DND-41 (cell line): ENCODE data around the gene RFFL.

Source experiments
- ATAC-seq: fragments of 200-7000 bp; cut with Tn5 transposase; 3 replicates; pipeline ENCODE4 v1.9.1; 2021; ENCODE audit warnings: low read depth; ENCODE audit not compliant: insufficient read depth
- DNase-seq: peaks from one replicate; pipeline ENCODE4 v3.0.0-alpha.2; 2020
- H2AFZ ChIP-seq: 2 replicates; pipeline ENCODE4 v1.6.0; 2012; ENCODE audit warnings: low read depth, low read length
- H3K27ac ChIP-seq: 2 replicates; pipeline ENCODE4 v1.5.1; 2012; ENCODE audit warnings: low read length, inconsistent platforms
- H3K27me3 ChIP-seq: fragments of 200-600 bp; sonication (generic); 2 replicates; pipeline ENCODE4 v1.6.0; 2012; ENCODE audit warnings: low read length, mild to moderate bottlenecking, inconsistent platforms; ENCODE audit not compliant: insufficient read depth, poor library complexity
- H3K36me3 ChIP-seq: 2 replicates; pipeline ENCODE4 v1.5.1; 2012; ENCODE audit warnings: low read length, inconsistent platforms; ENCODE audit not compliant: insufficient read depth
- H3K4me1 ChIP-seq: 2 replicates; pipeline ENCODE4 v1.5.1; 2012; ENCODE audit warnings: mild to moderate bottlenecking, low read length; ENCODE audit not compliant: insufficient read depth
- H3K4me2 ChIP-seq: 2 replicates; pipeline ENCODE4 v1.6.0; 2012; ENCODE audit warnings: mild to moderate bottlenecking, moderate library complexity, low read length, inconsistent platforms; ENCODE audit not compliant: insufficient read depth
- H3K4me3 ChIP-seq, 2 experiments: fragments of 200-600 bp in 1 of 2; shearing (Covaris generic) in 1 of 2; 2 replicates each; pipeline ENCODE4 v1.5.1; 2012 to 2016; ENCODE audit warnings: inconsistent platforms in 2 of 2, low read length in 2 of 2, mild to moderate bottlenecking in 2 of 2, low read depth in 1 of 2, moderate library complexity in 1 of 2
- H3K79me2 ChIP-seq: 2 replicates; pipeline ENCODE4 v1.6.0; 2012; ENCODE audit warnings: low read length, inconsistent platforms; ENCODE audit not compliant: insufficient read depth
- H3K9ac ChIP-seq: 2 replicates; pipeline ENCODE4 v1.6.0; 2012; ENCODE audit warnings: low read depth, mild to moderate bottlenecking, inconsistent platforms, low read length, moderate library complexity
- H3K9me3 ChIP-seq: 2 replicates; pipeline ENCODE4 v1.5.1; 2012; ENCODE audit warnings: low read length, moderate library complexity, mild to moderate bottlenecking, inconsistent platforms; ENCODE audit not compliant: insufficient read depth, severe bottlenecking
- H4K20me1 ChIP-seq: 2 replicates; pipeline ENCODE4 v1.6.0; 2012; ENCODE audit warnings: low read length; ENCODE audit not compliant: insufficient read depth
- CTCF ChIP-seq: IDR thresholded peaks from 2 replicates; pipeline ENCODE4 v1.5.1; 2012; ENCODE audit warnings: borderline replicate concordance, low read length, moderate library complexity, mild to moderate bottlenecking; ENCODE audit not compliant: poor library complexity, severe bottlenecking; ENCODE audit errors: extremely low read depth
- EZH2 ChIP-seq: IDR thresholded peaks from 3 replicates; pipeline ENCODE4 v1.6.1; 2012; ENCODE audit warnings: borderline replicate concordance, low read depth, mild to moderate bottlenecking, moderate library complexity, low read length, inconsistent platforms; ENCODE audit not compliant: severe bottlenecking

RFFL gene

GRCh38 chr17:35068249-35068648 is 4.7 kb upstream of the RFFL start:
- TF ChIP-seq CTCF (no peak), EZH2 (no peak)
- H3K9ac ChIP-seq, result no peak overlapping the region
- no peaks in the 10 kb centered on the region for H4K20me1 ChIP-seq
- no peaks in the 10 kb centered on the region for H3K9me3 ChIP-seq
- H3K36me3 ChIP-seq, result no peaks in the 10 kb centered on the region; the same call in 1 of the 2 replicates
- no peak for ATAC-seq
- no peak overlapping the region for H3K27ac ChIP-seq
- DNase-seq, result no peak
- peaks cover 14% of the 10 kb centered on the region for H3K4me1 ChIP-seq
- no peak overlapping the region for H3K4me2 ChIP-seq
- H2AFZ ChIP-seq, result no peak overlapping the region
- H3K27me3 ChIP-seq, result no peaks in the 10 kb centered on the region
- no peak overlapping the region for H3K4me3 ChIP-seq
- H3K79me2 ChIP-seq, result 0 out of 2 replicates have a peak, but pooled peaks cover 3% of the 10 kb centered on the region

- H3K4me2 ChIP-seq, result no peak overlapping the region
- H3K9ac ChIP-seq, result no peak overlapping the region
- H3K9me3 ChIP-seq, result no peaks in the 10 kb centered on the region
- TF ChIP-seq EZH2 (no peak), CTCF (no peak)
- H3K4me1 ChIP-seq, result peaks cover 28% of the 10 kb centered on the region
- H3K4me3 ChIP-seq, result no peak overlapping the region
- no peaks in the 10 kb centered on the region for H3K27me3 ChIP-seq
- DNase-seq (no peak), ATAC-seq (no peak)
- H4K20me1 ChIP-seq, result no peaks in the 10 kb centered on the region
- H2AFZ ChIP-seq, result no peak overlapping the region
- H3K79me2 ChIP-seq, result peaks cover 13% of the 10 kb centered on the region
- no peak overlapping the region for H3K27ac ChIP-seq
- H3K36me3 ChIP-seq, result no peaks in the 10 kb centered on the region
Measured at GRCh38 chr17:35065880-35066279, 2.4 kb upstream of the RFFL start.

- Histone ChIP-seq H3K79me2 (peaks cover 21% of the 10 kb centered on the region), H3K4me3 (no peak overlapping the region), H3K27me3 (no peaks in the 10 kb centered on the region), H3K27ac (peak overlapping the region; percentile 97), H3K4me1 (peaks cover 31% of the 10 kb centered on the region), H2AFZ (no peak overlapping the region), H3K4me2 (peak overlapping the region; percentile 60; the same call in 1 of the 2 replicates), H4K20me1 (no peaks in the 10 kb centered on the region), H3K9ac (peak overlapping the region; percentile 59), H3K36me3 (0 out of 2 replicates have a peak, but pooled peaks cover 4% of the 10 kb centered on the region), H3K9me3 (no peaks in the 10 kb centered on the region)
- TF ChIP-seq EZH2 (no peak), CTCF (no peak)
- ATAC-seq (no peak), DNase-seq (no peak)
Measured at GRCh38 chr17:35064516-35065215, 1.2 kb upstream of the RFFL start.
